Measurements from ENCODE around the gene ATP11A.

The ATP11A gene

GRCh38 chr13:112774829-112775565, 85.2 kb downstream of the ATP11A start:
- TF ChIP-seq, protein P1, sequence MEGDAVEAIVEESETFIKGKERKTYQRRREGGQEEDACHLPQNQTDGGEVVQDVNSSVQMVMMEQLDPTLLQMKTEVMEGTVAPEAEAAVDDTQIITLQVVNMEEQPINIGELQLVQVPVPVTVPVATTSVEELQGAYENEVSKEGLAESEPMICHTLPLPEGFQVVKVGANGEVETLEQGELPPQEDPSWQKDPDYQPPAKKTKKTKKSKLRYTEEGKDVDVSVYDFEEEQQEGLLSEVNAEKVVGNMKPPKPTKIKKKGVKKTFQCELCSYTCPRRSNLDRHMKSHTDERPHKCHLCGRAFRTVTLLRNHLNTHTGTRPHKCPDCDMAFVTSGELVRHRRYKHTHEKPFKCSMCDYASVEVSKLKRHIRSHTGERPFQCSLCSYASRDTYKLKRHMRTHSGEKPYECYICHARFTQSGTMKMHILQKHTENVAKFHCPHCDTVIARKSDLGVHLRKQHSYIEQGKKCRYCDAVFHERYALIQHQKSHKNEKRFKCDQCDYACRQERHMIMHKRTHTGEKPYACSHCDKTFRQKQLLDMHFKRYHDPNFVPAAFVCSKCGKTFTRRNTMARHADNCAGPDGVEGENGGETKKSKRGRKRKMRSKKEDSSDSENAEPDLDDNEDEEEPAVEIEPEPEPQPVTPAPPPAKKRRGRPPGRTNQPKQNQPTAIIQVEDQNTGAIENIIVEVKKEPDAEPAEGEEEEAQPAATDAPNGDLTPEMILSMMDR (conservative IDR thresholded peaks at IDR 0.05; ENCODE audit: low read depth, low read length) = no peak
- no peak overlapping the region for H3K27ac ChIP-seq
- H4K20me1 ChIP-seq (ENCODE audit: insufficient read depth) = no peaks in the 10 kb centered on the region
- H3K4me1 ChIP-seq (ENCODE audit: low read depth, poor library complexity, severe bottlenecking) = no peaks in the 10 kb centered on the region
- H3K4me2 ChIP-seq = no peak overlapping the region
- no peak overlapping the region for H3K9ac ChIP-seq
- no peak overlapping the region for H2AFZ ChIP-seq (ENCODE audit: low read depth)
- no peaks in the 10 kb centered on the region for H3K79me2 ChIP-seq (ENCODE audit: insufficient read depth, low read depth)
- no peaks in the 10 kb centered on the region for H3K36me3 ChIP-seq (ENCODE audit: insufficient read depth)
- no peak overlapping the region for H3K4me3 ChIP-seq (IDR thresholded peaks at IDR 0.05; ENCODE audit: insufficient read depth, low read depth, low read length)
- no peaks in the 10 kb centered on the region for H3K27me3 ChIP-seq (ENCODE audit: insufficient read depth, low read depth)

- no peak overlapping the region for H3K4me3 ChIP-seq (IDR thresholded peaks at IDR 0.05; ENCODE audit: insufficient read depth, low read depth, low read length)
- no peaks in the 10 kb centered on the region for H3K4me1 ChIP-seq (ENCODE audit: low read depth, poor library complexity, severe bottlenecking)
- no peak overlapping the region for H3K27ac ChIP-seq
- no peaks in the 10 kb centered on the region for H3K27me3 ChIP-seq (ENCODE audit: insufficient read depth, low read depth)
- no peak overlapping the region for H3K4me2 ChIP-seq
- no peaks in the 10 kb centered on the region for H3K79me2 ChIP-seq (ENCODE audit: insufficient read depth, low read depth)
- TF ChIP-seq, protein P1 (conservative IDR thresholded peaks at IDR 0.05; ENCODE audit: low read depth, low read length) = no peak
- H2AFZ ChIP-seq (ENCODE audit: low read depth) = no peak overlapping the region
- H4K20me1 ChIP-seq (ENCODE audit: insufficient read depth) = no peaks in the 10 kb centered on the region
- H3K36me3 ChIP-seq (ENCODE audit: insufficient read depth) = no peaks in the 10 kb centered on the region
- H3K9ac ChIP-seq = no peak overlapping the region
Observed at GRCh38 chr13:112775791-112776279, 86.0 kb downstream of the ATP11A start.

- Histone ChIP-seq H3K9ac (no peak overlapping the region), H3K4me3 (IDR thresholded peaks at IDR 0.05; ENCODE audit: insufficient read depth, low read depth, low read length) (no peak overlapping the region), H3K36me3 (ENCODE audit: insufficient read depth) (no peaks in the 10 kb centered on the region), H4K20me1 (ENCODE audit: insufficient read depth) (no peaks in the 10 kb centered on the region), H3K79me2 (ENCODE audit: insufficient read depth, low read depth) (no peaks in the 10 kb centered on the region), H2AFZ (ENCODE audit: low read depth) (no peak overlapping the region), H3K4me1 (ENCODE audit: low read depth, poor library complexity, severe bottlenecking) (no peaks in the 10 kb centered on the region), H3K27me3 (ENCODE audit: insufficient read depth, low read depth) (no peaks in the 10 kb centered on the region), H3K4me2 (no peak overlapping the region), H3K27ac (no peak overlapping the region)
- TF ChIP-seq, protein P1 (conservative IDR thresholded peaks at IDR 0.05; ENCODE audit: low read depth, low read length) = no peak
Observed at GRCh38 chr13:112776354-112776753, 86.5 kb downstream of the ATP11A start.

GRCh38 chr13:112776971-112777370, 87.1 kb downstream of the ATP11A start:
- H3K9ac ChIP-seq = no peak overlapping the region
- H3K4me2 ChIP-seq = no peak overlapping the region
- no peaks in the 10 kb centered on the region for H3K27me3 ChIP-seq (ENCODE audit: insufficient read depth, low read depth)
- no peak overlapping the region for H3K4me3 ChIP-seq (IDR thresholded peaks at IDR 0.05; ENCODE audit: insufficient read depth, low read depth, low read length)
- H2AFZ ChIP-seq (ENCODE audit: low read depth) = no peak overlapping the region
- TF ChIP-seq, protein P1 (conservative IDR thresholded peaks at IDR 0.05; ENCODE audit: low read depth, low read length) = no peak
- no peak overlapping the region for H3K27ac ChIP-seq
- H3K79me2 ChIP-seq (ENCODE audit: insufficient read depth, low read depth) = no peaks in the 10 kb centered on the region
- H3K36me3 ChIP-seq (ENCODE audit: insufficient read depth) = no peaks in the 10 kb centered on the region
- no peaks in the 10 kb centered on the region for H3K4me1 ChIP-seq (ENCODE audit: low read depth, poor library complexity, severe bottlenecking)
- no peaks in the 10 kb centered on the region for H4K20me1 ChIP-seq (ENCODE audit: insufficient read depth)
